ENCODE measurements around the gene MAGEA9.
"Not testable (repeated sequence)": the region's sequence is repeated elsewhere in the genome, so short reads cannot be mapped to it uniquely, and the experiment has no call there.

DNA sequence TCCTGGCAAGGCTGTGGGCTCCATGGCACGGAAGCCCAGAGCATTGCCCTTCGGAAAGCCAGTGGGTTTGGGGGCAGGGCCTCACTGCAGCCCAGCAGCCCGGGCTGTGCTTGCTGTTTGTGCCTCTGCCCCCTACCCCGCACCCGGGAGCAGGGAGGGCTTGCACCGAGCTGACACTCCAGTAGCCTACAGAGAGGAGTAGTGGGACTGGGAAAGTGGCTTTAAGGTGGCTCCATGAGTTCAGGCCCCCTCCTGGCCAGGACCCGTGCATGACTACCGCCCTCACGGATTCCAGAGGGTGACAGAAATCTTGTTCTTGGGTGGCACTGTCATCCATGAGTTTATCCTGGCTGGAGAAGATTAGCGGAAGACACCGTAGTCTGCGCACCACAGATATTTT, 11.4 kb upstream of the MAGEA9 start:
- not testable (repeated sequence) for TF ChIP-seq ISL1 (CRISPR knock-in tag; IDR thresholded peaks at IDR 0.05); ZFP3 (CRISPR knock-in tag; IDR thresholded peaks at IDR 0.05); SNAI2 (CRISPR knock-in tag; IDR thresholded peaks at IDR 0.05); ZFP30 (CRISPR knock-in tag; IDR thresholded peaks at IDR 0.05); BACH2 (CRISPR knock-in tag; IDR thresholded peaks at IDR 0.05; ENCODE audit: borderline replicate concordance); OSR1 (CRISPR knock-in tag; IDR thresholded peaks at IDR 0.05); ZC3H10 (CRISPR knock-in tag; IDR thresholded peaks at IDR 0.05); CSDC2 (CRISPR knock-in tag; IDR thresholded peaks at IDR 0.05); TOX (CRISPR knock-in tag; IDR thresholded peaks at IDR 0.05; ENCODE audit: borderline replicate concordance); PPARA (CRISPR knock-in tag; IDR thresholded peaks at IDR 0.05; ENCODE audit: borderline replicate concordance)
- TF ChIP-seq, protein P1, sequence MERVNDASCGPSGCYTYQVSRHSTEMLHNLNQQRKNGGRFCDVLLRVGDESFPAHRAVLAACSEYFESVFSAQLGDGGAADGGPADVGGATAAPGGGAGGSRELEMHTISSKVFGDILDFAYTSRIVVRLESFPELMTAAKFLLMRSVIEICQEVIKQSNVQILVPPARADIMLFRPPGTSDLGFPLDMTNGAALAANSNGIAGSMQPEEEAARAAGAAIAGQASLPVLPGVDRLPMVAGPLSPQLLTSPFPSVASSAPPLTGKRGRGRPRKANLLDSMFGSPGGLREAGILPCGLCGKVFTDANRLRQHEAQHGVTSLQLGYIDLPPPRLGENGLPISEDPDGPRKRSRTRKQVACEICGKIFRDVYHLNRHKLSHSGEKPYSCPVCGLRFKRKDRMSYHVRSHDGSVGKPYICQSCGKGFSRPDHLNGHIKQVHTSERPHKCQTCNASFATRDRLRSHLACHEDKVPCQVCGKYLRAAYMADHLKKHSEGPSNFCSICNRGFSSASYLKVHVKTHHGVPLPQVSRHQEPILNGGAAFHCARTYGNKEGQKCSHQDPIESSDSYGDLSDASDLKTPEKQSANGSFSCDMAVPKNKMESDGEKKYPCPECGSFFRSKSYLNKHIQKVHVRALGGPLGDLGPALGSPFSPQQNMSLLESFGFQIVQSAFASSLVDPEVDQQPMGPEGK (CRISPR knock-in tag; IDR thresholded peaks at IDR 0.05; ENCODE audit: borderline replicate concordance), result not testable (repeated sequence)
- TF ChIP-seq, protein P2, sequence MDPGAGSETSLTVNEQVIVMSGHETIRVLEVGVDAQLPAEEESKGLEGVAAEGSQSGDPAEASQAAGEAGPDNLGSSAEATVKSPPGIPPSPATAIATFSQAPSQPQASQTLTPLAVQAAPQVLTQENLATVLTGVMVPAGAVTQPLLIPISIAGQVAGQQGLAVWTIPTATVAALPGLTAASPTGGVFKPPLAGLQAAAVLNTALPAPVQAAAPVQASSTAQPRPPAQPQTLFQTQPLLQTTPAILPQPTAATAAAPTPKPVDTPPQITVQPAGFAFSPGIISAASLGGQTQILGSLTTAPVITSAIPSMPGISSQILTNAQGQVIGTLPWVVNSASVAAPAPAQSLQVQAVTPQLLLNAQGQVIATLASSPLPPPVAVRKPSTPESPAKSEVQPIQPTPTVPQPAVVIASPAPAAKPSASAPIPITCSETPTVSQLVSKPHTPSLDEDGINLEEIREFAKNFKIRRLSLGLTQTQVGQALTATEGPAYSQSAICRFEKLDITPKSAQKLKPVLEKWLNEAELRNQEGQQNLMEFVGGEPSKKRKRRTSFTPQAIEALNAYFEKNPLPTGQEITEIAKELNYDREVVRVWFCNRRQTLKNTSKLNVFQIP (CRISPR knock-in tag; IDR thresholded peaks at IDR 0.05; ENCODE audit: borderline replicate concordance, low read depth), result not testable (repeated sequence)
